H1 (cell line): ENCODE data around the gene CX3CL1. TPM values are rescaled to one million over a fixed set of nuclear protein-coding genes. Genes with fewer than 3 reads are reported as not detected.

Experiments
- CTCF ChIA-PET: fragments of 300-600 bp; sonication (Branson Sonifier 250); formaldehyde crosslinking; loops from one replicate; lab custom pipeline; 2021; ENCODE audit not compliant: partially characterized antibody; lab: Charles Lee
- POLR2A ChIA-PET: fragments of 300-600 bp; sonication (Branson Sonifier 250); formaldehyde crosslinking; loops from one replicate; lab custom pipeline; 2021; ENCODE audit warnings: inconsistent platforms; ENCODE audit not compliant: partially characterized antibody; lab: Charles Lee
- DNase-seq, 2 experiments: peaks; one replicate each; pipeline versions ENCODE4 v3.0.0 to v3.0.0-alpha.2; 2010 to 2022; ENCODE audit warnings: low spot score in 2 of 2, low read depth in 1 of 2, mixed read lengths in 1 of 2
- FAIRE-seq: peaks from 2 replicates; lab custom pipeline; 2011; peaks lifted over from hg19 to GRCh38; lab: Jason Lieb, UNC
- H2AFZ ChIP-seq: 2 replicates; pipeline ENCODE4 v1.8.1; 2012; ENCODE audit warnings: low read length, inconsistent platforms
- H2AK5ac ChIP-seq: 2 replicates; pipeline ENCODE4 v1.6.1; 2013; ENCODE audit warnings: low read depth, low read length
- H2BK120ac ChIP-seq: replicated peaks from 2 replicates; pipeline ENCODE3; 2013; ENCODE audit warnings: low read depth, low read length, inconsistent platforms
- H2BK12ac ChIP-seq: 2 replicates; pipeline ENCODE4 v1.6.1; 2013; ENCODE audit warnings: low read depth, low read length
- H2BK15ac ChIP-seq: 2 replicates; pipeline ENCODE4 v1.6.1; 2013; ENCODE audit warnings: low read length
- H2BK20ac ChIP-seq: 2 replicates; pipeline ENCODE4 v1.6.1; 2013; ENCODE audit warnings: low read length
- H2BK5ac ChIP-seq: 2 replicates; pipeline ENCODE4 v1.6.1; 2013; ENCODE audit warnings: low read depth, low read length
- H3K14ac ChIP-seq: 2 replicates; pipeline ENCODE4 v1.6.1; 2013; ENCODE audit warnings: inconsistent platforms; ENCODE audit not compliant: insufficient read length
- H3K18ac ChIP-seq: 2 replicates; pipeline ENCODE4 v1.6.1; 2013; ENCODE audit warnings: low read length; ENCODE audit errors: extremely low read depth
- H3K23ac ChIP-seq: 2 replicates; pipeline ENCODE4 v1.6.1; 2013; ENCODE audit warnings: inconsistent platforms; ENCODE audit not compliant: insufficient read length
- H3K23me2 ChIP-seq: 2 replicates; pipeline ENCODE4 v1.6.1; 2013; ENCODE audit warnings: low read depth, low read length
- H3K27ac ChIP-seq: 2 replicates; pipeline ENCODE4 v1.6.1; 2011; ENCODE audit warnings: low read depth, low read length, inconsistent platforms
- H3K27me3 ChIP-seq, 4 experiments: replicated peaks in 1 of 4; 1 replicate in 1 of 4; 2 replicates in 3 of 4; pipeline versions ENCODE4 v1.6.1 to v1.8.1; 2011 to 2013; ENCODE audit warnings: low read length in 3 of 4, mild to moderate bottlenecking in 3 of 4, inconsistent platforms in 2 of 4, mixed read lengths in 2 of 4, moderate library complexity in 1 of 4; ENCODE audit not compliant: control insufficient read depth in 3 of 4, insufficient read depth in 3 of 4; ENCODE audit errors: extremely low read depth in 1 of 4
- H3K36me3 ChIP-seq, 4 experiments: 2 replicates each; pipeline versions ENCODE4 v1.6.1 to v1.8.1; 2011 to 2013; ENCODE audit warnings: mild to moderate bottlenecking in 4 of 4, low read length in 3 of 4, moderate library complexity in 2 of 4, control low read depth in 1 of 4, inconsistent platforms in 1 of 4; ENCODE audit not compliant: insufficient read depth in 4 of 4, control insufficient read depth in 2 of 4
- H3K4ac ChIP-seq: replicated peaks from 2 replicates; pipeline ENCODE3; 2013; ENCODE audit warnings: low read length, low read depth, mixed read lengths, inconsistent platforms; ENCODE audit not compliant: insufficient read length
- H3K4me1 ChIP-seq, 4 experiments: replicated peaks in 1 of 4; 1 replicate in 1 of 4; 2 replicates in 3 of 4; pipeline versions ENCODE4 v1.6.1 to v1.8.1; 2011 to 2013; ENCODE audit warnings: low read length in 3 of 4, inconsistent platforms in 2 of 4, mixed read lengths in 1 of 4; ENCODE audit not compliant: insufficient read depth in 4 of 4, control insufficient read depth in 3 of 4
- H3K4me2 ChIP-seq, 2 experiments: 2 replicates each; pipeline versions ENCODE4 v1.6.1 to v1.8.1; 2011 to 2013; ENCODE audit warnings: low read depth in 2 of 2, low read length in 2 of 2, control low read depth in 1 of 2, inconsistent platforms in 1 of 2, mild to moderate bottlenecking in 1 of 2; ENCODE audit not compliant: insufficient read depth in 1 of 2
- H3K4me3 ChIP-seq, 4 experiments: fragments of 200-600, 300-600 bp in 1 of 4; sonication (generic), shearing (Covaris generic), sonication (Bioruptor Twin) in 1 of 4; 2 replicates each; pipeline versions ENCODE4 v1.5.1 to v1.8.1; 2011 to 2016; ENCODE audit warnings: low read length in 4 of 4, low read depth in 3 of 4, control low read depth in 2 of 4, inconsistent platforms in 2 of 4, mild to moderate bottlenecking in 2 of 4, mixed read lengths in 1 of 4, moderate library complexity in 1 of 4; ENCODE audit not compliant: insufficient read depth in 2 of 4; ENCODE audit errors: extremely low read depth in 1 of 4
- H3K56ac ChIP-seq: replicated peaks from 2 replicates; pipeline ENCODE3; 2013; ENCODE audit warnings: low read depth, mild to moderate bottlenecking, mixed read lengths, low read length, inconsistent platforms; ENCODE audit not compliant: insufficient read length
- H3K79me1 ChIP-seq: 2 replicates; pipeline ENCODE4 v1.6.1; 2013; ENCODE audit warnings: low read depth, low read length, control low read depth
- H3K79me2 ChIP-seq, 2 experiments: 2 replicates each; pipeline versions ENCODE4 v1.6.1 to v1.8.1; 2012 to 2013; ENCODE audit warnings: low read length in 2 of 2, mild to moderate bottlenecking in 2 of 2, inconsistent platforms in 1 of 2; ENCODE audit not compliant: insufficient read depth in 2 of 2, control insufficient read depth in 1 of 2
- H3K9ac ChIP-seq, 4 experiments: replicated peaks in 1 of 4; 1 replicate in 1 of 4; 2 replicates in 3 of 4; pipeline versions ENCODE4 v1.6.1 to v1.8.1; 2011 to 2013; ENCODE audit warnings: low read depth in 3 of 4, low read length in 3 of 4, control low read depth in 2 of 4, mild to moderate bottlenecking in 2 of 4, moderate library complexity in 2 of 4, inconsistent platforms in 1 of 4; ENCODE audit errors: extremely low read depth in 1 of 4
- H3K9me3 ChIP-seq, 2 experiments: 2 replicates each; pipeline versions ENCODE4 v1.6.1 to v1.8.1; 2012 to 2013; ENCODE audit warnings: mild to moderate bottlenecking in 2 of 2, moderate library complexity in 2 of 2, control low read depth in 1 of 2, inconsistent platforms in 1 of 2, low read depth in 1 of 2, low read length in 1 of 2, mixed read lengths in 1 of 2; ENCODE audit not compliant: insufficient read depth in 2 of 2
- H4K20me1 ChIP-seq, 2 experiments: replicated peaks in 1 of 2; 2 replicates each; pipeline versions ENCODE3 to v1.8.1; 2011 to 2013; ENCODE audit warnings: inconsistent platforms in 2 of 2, low read length in 2 of 2, mild to moderate bottlenecking in 1 of 2; ENCODE audit not compliant: insufficient read depth in 2 of 2, control insufficient read depth in 1 of 2
- H4K5ac ChIP-seq: 2 replicates; pipeline ENCODE4 v1.6.1; 2013; ENCODE audit warnings: low read length, low read depth, mixed read lengths, inconsistent platforms; ENCODE audit not compliant: insufficient read length
- H4K8ac ChIP-seq: 2 replicates; pipeline ENCODE4 v1.8.0; 2013; ENCODE audit warnings: mild to moderate bottlenecking, moderate library complexity, low read length, inconsistent platforms; ENCODE audit not compliant: insufficient read depth; ENCODE audit errors: extremely low read depth
- H4K91ac ChIP-seq: replicated peaks from 2 replicates; pipeline ENCODE3; 2013; ENCODE audit warnings: low read length, mixed read lengths, inconsistent platforms; ENCODE audit not compliant: insufficient read length
- SIN3A ChIP-seq, 2 experiments: IDR thresholded peaks in 1 of 2; conservative IDR thresholded peaks in 1 of 2; 2 replicates each; pipeline ENCODE4 v1.6.1; 2011 to 2012; ENCODE audit warnings: low read length in 2 of 2, improper control_type of control experiment in 1 of 2, low read depth in 1 of 2, mild to moderate bottlenecking in 1 of 2
- USF2 ChIP-seq: IDR thresholded peaks from 2 replicates; pipeline ENCODE4 v1.6.1; 2011; ENCODE audit warnings: low read length, improper control_type of control experiment
- YY1 ChIP-seq: IDR thresholded peaks from 2 replicates; pipeline ENCODE4 v1.6.1; 2011; ENCODE audit warnings: low read depth, mild to moderate bottlenecking, low read length
- WGBS, 2 experiments: shearing (Covaris generic) in 1 of 2; methylation state at CpG; one replicate each; pipeline versions ENCODE4 v1.1.6 to v1.1.7; 2013 to 2015; ENCODE audit warnings: low lambda C conversion rate in 2 of 2, mixed read lengths in 2 of 2, inconsistent platforms in 1 of 2, low coverage in 1 of 2, missing lambda C conversion rate in 1 of 2; ENCODE audit not compliant: insufficient replicate concordance in 2 of 2, insufficient coverage in 1 of 2, insufficient read length in 1 of 2; ENCODE audit errors: extremely low coverage in 1 of 2, missing lambda C conversion rate in 1 of 2; 5-methylcytosine and 5-hydroxymethylcytosine counted together
- polyA plus RNA-seq, 7 experiments: library from polyadenylated mRNA; depleted of rRNA in 3 of 7; stranded (reverse) in 5 of 7; unstranded in 2 of 7; fragments of >200 nt in 5 of 7; fragments of 200-250 nt in 2 of 7; gene quantifications; 1 replicate in 5 of 7; 2 replicates in 1 of 7; 4 replicates in 1 of 7; pipeline versions ENCODE4 v1.2.1 to v1.2.3, GENCODE V29; 2011 to 2013; ENCODE audit warnings: missing spikeins in 2 of 7, mixed read lengths in 2 of 7
- total RNA-seq: library from RNA; stranded (reverse); fragmentation: NEBNext Ultra II Directional; extraction: Animal tissue kit (Norgen Biotek cat#: 25700); gene quantifications from 2 replicates; pipeline ENCODE4 v1.2.1, GENCODE V29; 2021

CX3CL1 gene
- total and polyA plus RNA-seq, 2 of the 8 experiments (the other 6 are each of a cell fraction or from before 2014, with no cell fraction given) = 1.4 to 3.0 TPM

GRCh38 chr16:57343221-57343620 is 29.1 kb upstream of the CX3CL1 start:
- Histone ChIP-seq H3K36me3 (no peaks in the 10 kb centered on the region), H2BK120ac (no peak overlapping the region), H2BK5ac (no peak overlapping the region), H3K79me2 (no peaks in the 10 kb centered on the region), H2BK12ac (no peak overlapping the region), H2AK5ac (no peak overlapping the region), H4K8ac (no peak overlapping the region), H3K14ac (no peak overlapping the region), H3K23ac (no peak overlapping the region), H3K23me2 (no peaks in the 10 kb centered on the region), H3K18ac (no peak overlapping the region), H3K27me3 (peaks cover 0 to 2% (median 0%) of the 10 kb centered on the region in 4 experiments; a peak in 1 of 7 replicates), H3K4me3 (no peak overlapping the region), H3K4me2 (no peak overlapping the region), H3K27ac (no peak overlapping the region), H2AFZ (peak overlapping the region; percentile 7; the same call in 1 of the 2 replicates), H4K20me1 (no peaks in the 10 kb centered on the region), H3K4ac (no peak overlapping the region), H4K91ac (no peak overlapping the region), H3K4me1 (no peaks in the 10 kb centered on the region), H3K79me1 (no peaks in the 10 kb centered on the region), H3K9me3 (no peaks in the 10 kb centered on the region), H3K56ac (no peak overlapping the region), H3K9ac (no peak overlapping the region), H2BK15ac (no peak overlapping the region), H4K5ac (no peak overlapping the region), H2BK20ac (no peak overlapping the region)
- WGBS, 2 experiments = 97% methylated on average over 7 of the region's 7 CpGs; no CpG with 5 or more reads in 1 of the 2 experiments
- ChIA-PET POLR2A (no interaction called here), CTCF (interaction anchor here (0.6 to 1.4 kb wide), 5 partner anchors 74 to 906 kb away, joined by 3 to 4 read pairs (median 4); no protein-coding TSS in a partner anchor)
- FAIRE-seq (no peak), DNase-seq (no peak)
- no peak for TF ChIP-seq YY1
- TF ChIP-seq USF2 = no peak
- no peak for TF ChIP-seq SIN3A (conservative IDR thresholded peaks at IDR 0.05 in 1 of 2, IDR thresholded peaks at IDR 0.05 in 1 of 2; ENCODE audit: low read depth in 1 of 2, low read length in 2 of 2)
